H1 (cell line): ENCODE measurements around the gene TMEM51. TPM values are rescaled to one million over a fixed set of nuclear protein-coding genes. Genes with fewer than 3 reads are reported as not detected.

ENCODE experiments used
- CTCF ChIA-PET: fragments of 300-600 bp; sonication (Branson Sonifier 250); formaldehyde crosslinking; loops from one replicate; lab custom pipeline; 2021; ENCODE audit not compliant: partially characterized antibody; lab: Charles Lee
- POLR2A ChIA-PET: fragments of 300-600 bp; sonication (Branson Sonifier 250); formaldehyde crosslinking; loops from one replicate; lab custom pipeline; 2021; ENCODE audit warnings: inconsistent platforms; ENCODE audit not compliant: partially characterized antibody; lab: Charles Lee
- DNase-seq, 2 experiments: peaks; one replicate each; pipeline versions ENCODE4 v3.0.0 to v3.0.0-alpha.2; 2010 to 2022; ENCODE audit warnings: low spot score in 2 of 2, low read depth in 1 of 2, mixed read lengths in 1 of 2
- FAIRE-seq: peaks from 2 replicates; lab custom pipeline; 2011; peaks lifted over from hg19 to GRCh38; lab: Jason Lieb, UNC
- H2AFZ ChIP-seq: 2 replicates; pipeline ENCODE4 v1.8.1; 2012; ENCODE audit warnings: low read length, inconsistent platforms
- H2AK5ac ChIP-seq: 2 replicates; pipeline ENCODE4 v1.6.1; 2013; ENCODE audit warnings: low read depth, low read length
- H2BK120ac ChIP-seq: replicated peaks from 2 replicates; pipeline ENCODE3; 2013; ENCODE audit warnings: low read depth, low read length, inconsistent platforms
- H2BK12ac ChIP-seq: 2 replicates; pipeline ENCODE4 v1.6.1; 2013; ENCODE audit warnings: low read depth, low read length
- H2BK15ac ChIP-seq: 2 replicates; pipeline ENCODE4 v1.6.1; 2013; ENCODE audit warnings: low read length
- H2BK20ac ChIP-seq: 2 replicates; pipeline ENCODE4 v1.6.1; 2013; ENCODE audit warnings: low read length
- H2BK5ac ChIP-seq: 2 replicates; pipeline ENCODE4 v1.6.1; 2013; ENCODE audit warnings: low read depth, low read length
- H3K14ac ChIP-seq: 2 replicates; pipeline ENCODE4 v1.6.1; 2013; ENCODE audit warnings: inconsistent platforms; ENCODE audit not compliant: insufficient read length
- H3K18ac ChIP-seq: 2 replicates; pipeline ENCODE4 v1.6.1; 2013; ENCODE audit warnings: low read length; ENCODE audit errors: extremely low read depth
- H3K23ac ChIP-seq: 2 replicates; pipeline ENCODE4 v1.6.1; 2013; ENCODE audit warnings: inconsistent platforms; ENCODE audit not compliant: insufficient read length
- H3K23me2 ChIP-seq: 2 replicates; pipeline ENCODE4 v1.6.1; 2013; ENCODE audit warnings: low read depth, low read length
- H3K27ac ChIP-seq: 2 replicates; pipeline ENCODE4 v1.6.1; 2011; ENCODE audit warnings: low read depth, low read length, inconsistent platforms
- H3K27me3 ChIP-seq, 4 experiments: replicated peaks in 1 of 4; 1 replicate in 1 of 4; 2 replicates in 3 of 4; pipeline versions ENCODE4 v1.6.1 to v1.8.1; 2011 to 2013; ENCODE audit warnings: low read length in 3 of 4, mild to moderate bottlenecking in 3 of 4, inconsistent platforms in 2 of 4, mixed read lengths in 2 of 4, moderate library complexity in 1 of 4; ENCODE audit not compliant: control insufficient read depth in 3 of 4, insufficient read depth in 3 of 4; ENCODE audit errors: extremely low read depth in 1 of 4
- H3K36me3 ChIP-seq, 4 experiments: 2 replicates each; pipeline versions ENCODE4 v1.6.1 to v1.8.1; 2011 to 2013; ENCODE audit warnings: mild to moderate bottlenecking in 4 of 4, low read length in 3 of 4, moderate library complexity in 2 of 4, control low read depth in 1 of 4, inconsistent platforms in 1 of 4; ENCODE audit not compliant: insufficient read depth in 4 of 4, control insufficient read depth in 2 of 4
- H3K4ac ChIP-seq: replicated peaks from 2 replicates; pipeline ENCODE3; 2013; ENCODE audit warnings: low read length, low read depth, mixed read lengths, inconsistent platforms; ENCODE audit not compliant: insufficient read length
- H3K4me1 ChIP-seq, 4 experiments: replicated peaks in 1 of 4; 1 replicate in 1 of 4; 2 replicates in 3 of 4; pipeline versions ENCODE4 v1.6.1 to v1.8.1; 2011 to 2013; ENCODE audit warnings: low read length in 3 of 4, inconsistent platforms in 2 of 4, mixed read lengths in 1 of 4; ENCODE audit not compliant: insufficient read depth in 4 of 4, control insufficient read depth in 3 of 4
- H3K4me2 ChIP-seq, 2 experiments: 2 replicates each; pipeline versions ENCODE4 v1.6.1 to v1.8.1; 2011 to 2013; ENCODE audit warnings: low read depth in 2 of 2, low read length in 2 of 2, control low read depth in 1 of 2, inconsistent platforms in 1 of 2, mild to moderate bottlenecking in 1 of 2; ENCODE audit not compliant: insufficient read depth in 1 of 2
- H3K4me3 ChIP-seq, 4 experiments: fragments of 200-600, 300-600 bp in 1 of 4; sonication (generic), shearing (Covaris generic), sonication (Bioruptor Twin) in 1 of 4; 2 replicates each; pipeline versions ENCODE4 v1.5.1 to v1.8.1; 2011 to 2016; ENCODE audit warnings: low read length in 4 of 4, low read depth in 3 of 4, control low read depth in 2 of 4, inconsistent platforms in 2 of 4, mild to moderate bottlenecking in 2 of 4, mixed read lengths in 1 of 4, moderate library complexity in 1 of 4; ENCODE audit not compliant: insufficient read depth in 2 of 4; ENCODE audit errors: extremely low read depth in 1 of 4
- H3K56ac ChIP-seq: replicated peaks from 2 replicates; pipeline ENCODE3; 2013; ENCODE audit warnings: low read depth, mild to moderate bottlenecking, mixed read lengths, low read length, inconsistent platforms; ENCODE audit not compliant: insufficient read length
- H3K79me1 ChIP-seq: 2 replicates; pipeline ENCODE4 v1.6.1; 2013; ENCODE audit warnings: low read depth, low read length, control low read depth
- H3K79me2 ChIP-seq, 2 experiments: 2 replicates each; pipeline versions ENCODE4 v1.6.1 to v1.8.1; 2012 to 2013; ENCODE audit warnings: low read length in 2 of 2, mild to moderate bottlenecking in 2 of 2, inconsistent platforms in 1 of 2; ENCODE audit not compliant: insufficient read depth in 2 of 2, control insufficient read depth in 1 of 2
- H3K9ac ChIP-seq, 4 experiments: replicated peaks in 1 of 4; 1 replicate in 1 of 4; 2 replicates in 3 of 4; pipeline versions ENCODE4 v1.6.1 to v1.8.1; 2011 to 2013; ENCODE audit warnings: low read depth in 3 of 4, low read length in 3 of 4, control low read depth in 2 of 4, mild to moderate bottlenecking in 2 of 4, moderate library complexity in 2 of 4, inconsistent platforms in 1 of 4; ENCODE audit errors: extremely low read depth in 1 of 4
- H3K9me3 ChIP-seq, 2 experiments: 2 replicates each; pipeline versions ENCODE4 v1.6.1 to v1.8.1; 2012 to 2013; ENCODE audit warnings: mild to moderate bottlenecking in 2 of 2, moderate library complexity in 2 of 2, control low read depth in 1 of 2, inconsistent platforms in 1 of 2, low read depth in 1 of 2, low read length in 1 of 2, mixed read lengths in 1 of 2; ENCODE audit not compliant: insufficient read depth in 2 of 2
- H4K20me1 ChIP-seq, 2 experiments: replicated peaks in 1 of 2; 2 replicates each; pipeline versions ENCODE3 to v1.8.1; 2011 to 2013; ENCODE audit warnings: inconsistent platforms in 2 of 2, low read length in 2 of 2, mild to moderate bottlenecking in 1 of 2; ENCODE audit not compliant: insufficient read depth in 2 of 2, control insufficient read depth in 1 of 2
- H4K5ac ChIP-seq: 2 replicates; pipeline ENCODE4 v1.6.1; 2013; ENCODE audit warnings: low read length, low read depth, mixed read lengths, inconsistent platforms; ENCODE audit not compliant: insufficient read length
- H4K8ac ChIP-seq: 2 replicates; pipeline ENCODE4 v1.8.0; 2013; ENCODE audit warnings: mild to moderate bottlenecking, moderate library complexity, low read length, inconsistent platforms; ENCODE audit not compliant: insufficient read depth; ENCODE audit errors: extremely low read depth
- H4K91ac ChIP-seq: replicated peaks from 2 replicates; pipeline ENCODE3; 2013; ENCODE audit warnings: low read length, mixed read lengths, inconsistent platforms; ENCODE audit not compliant: insufficient read length
- CTBP2 ChIP-seq: IDR thresholded peaks from 2 replicates; pipeline ENCODE4 v1.7.0; 2011; ENCODE audit warnings: borderline replicate concordance, mild to moderate bottlenecking, moderate library complexity, mixed read lengths, low read length; ENCODE audit not compliant: insufficient read depth, insufficient read length
- FOSL1 ChIP-seq: IDR thresholded peaks from 2 replicates; pipeline ENCODE4 v1.6.1; 2011; ENCODE audit warnings: mild to moderate bottlenecking, low read depth, low read length, moderate library complexity; ENCODE audit not compliant: insufficient read depth
- HDAC6 ChIP-seq: IDR thresholded peaks from one replicate; pipeline ENCODE4 v1.7.1; 2012; ENCODE audit warnings: low read depth, mild to moderate bottlenecking, inconsistent platforms, low read length, moderate library complexity
- WGBS, 2 experiments: shearing (Covaris generic) in 1 of 2; methylation state at CpG; one replicate each; pipeline versions ENCODE4 v1.1.6 to v1.1.7; 2013 to 2015; ENCODE audit warnings: low lambda C conversion rate in 2 of 2, mixed read lengths in 2 of 2, inconsistent platforms in 1 of 2, low coverage in 1 of 2, missing lambda C conversion rate in 1 of 2; ENCODE audit not compliant: insufficient replicate concordance in 2 of 2, insufficient coverage in 1 of 2, insufficient read length in 1 of 2; ENCODE audit errors: extremely low coverage in 1 of 2, missing lambda C conversion rate in 1 of 2; 5-methylcytosine and 5-hydroxymethylcytosine counted together
- polyA plus RNA-seq, 7 experiments: library from polyadenylated mRNA; depleted of rRNA in 3 of 7; stranded (reverse) in 5 of 7; unstranded in 2 of 7; fragments of >200 nt in 5 of 7; fragments of 200-250 nt in 2 of 7; gene quantifications; 1 replicate in 5 of 7; 2 replicates in 1 of 7; 4 replicates in 1 of 7; pipeline versions ENCODE4 v1.2.1 to v1.2.3, GENCODE V29; 2011 to 2013; ENCODE audit warnings: missing spikeins in 2 of 7, mixed read lengths in 2 of 7
- total RNA-seq: library from RNA; stranded (reverse); fragmentation: NEBNext Ultra II Directional; extraction: Animal tissue kit (Norgen Biotek cat#: 25700); gene quantifications from 2 replicates; pipeline ENCODE4 v1.2.1, GENCODE V29; 2021

Gene TMEM51
- total and polyA plus RNA-seq, 2 of the 8 experiments (the other 6 are each of a cell fraction or from before 2014, with no cell fraction given) = 9.9 to 10.7 TPM

DNA sequence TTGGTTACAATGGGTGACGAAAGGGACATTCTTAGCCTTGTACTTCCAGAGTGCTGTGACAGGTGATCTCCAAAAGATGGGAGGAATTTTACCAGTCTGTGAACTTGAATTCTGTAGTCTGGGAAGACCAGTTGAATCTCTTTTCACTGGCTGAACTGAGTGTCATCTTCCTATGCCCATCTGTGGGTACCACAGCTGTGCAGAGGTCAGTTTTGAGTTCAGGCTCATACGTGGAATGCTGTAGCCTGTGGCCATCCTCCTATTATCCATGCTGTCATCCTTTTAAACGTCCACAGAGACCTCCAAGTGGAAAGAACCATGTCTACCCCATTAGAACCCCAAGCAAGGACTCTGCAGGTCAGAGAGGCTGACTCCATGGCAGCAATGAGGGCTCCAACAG lies 32.1 kb downstream of the TMEM51 start:
- H2BK15ac ChIP-seq = no peak overlapping the region
- H3K27me3 ChIP-seq = no peaks in the 10 kb centered on the region
- H2BK120ac ChIP-seq = no peak overlapping the region
- H2BK12ac ChIP-seq = no peak overlapping the region
- POLR2A ChIA-PET = no interaction called here
- H4K5ac ChIP-seq = no peak overlapping the region
- H3K79me2 ChIP-seq = peaks cover 0 to 14% of the 10 kb centered on the region in 2 experiments; a peak in 1 of 4 replicates
- H3K9me3 ChIP-seq = no peaks in the 10 kb centered on the region
- DNase-seq (no peak), FAIRE-seq (no peak)
- no peak overlapping the region for H3K9ac ChIP-seq
- H3K23ac ChIP-seq = no peak overlapping the region
- H4K8ac ChIP-seq = no peak overlapping the region
- H3K79me1 ChIP-seq = peaks cover 6% of the 10 kb centered on the region
- H2AFZ ChIP-seq = no peak overlapping the region
- H2BK20ac ChIP-seq = peak overlapping the region; percentile 77; the same call in 1 of the 2 replicates
- H4K20me1 ChIP-seq = peaks cover 2 to 3% of the 10 kb centered on the region in 2 experiments
- H3K4me3 ChIP-seq = no peak overlapping the region
- H3K36me3 ChIP-seq = no peaks in the 10 kb centered on the region
- H3K56ac ChIP-seq = no peak overlapping the region
- no peak overlapping the region for H3K18ac ChIP-seq
- CTCF ChIA-PET = no interaction called here
- no peaks in the 10 kb centered on the region for H3K23me2 ChIP-seq
- H3K4ac ChIP-seq = no peak overlapping the region
- 74% methylated on average over 3 of the region's 3 CpGs; no CpG with 5 or more reads in 1 of the 2 experiments for WGBS, 2 experiments
- peaks cover 15 to 32% (median 20%) of the 10 kb centered on the region in 4 experiments for H3K4me1 ChIP-seq
- H3K4me2 ChIP-seq = no peak overlapping the region
- no peak overlapping the region for H3K14ac ChIP-seq
- H2AK5ac ChIP-seq = no peak overlapping the region
- H2BK5ac ChIP-seq = no peak overlapping the region
- H3K27ac ChIP-seq = no peak overlapping the region
- no peak for TF ChIP-seq CTBP2
- no peak for TF ChIP-seq HDAC6
- TF ChIP-seq FOSL1 = no peak
- H4K91ac ChIP-seq = peak overlapping the region; percentile 11
